Fibroblast of villous mesenchyme (primary cell): Measurements from ENCODE around the gene IPO7. TPM values are rescaled to one million over a fixed set of nuclear protein-coding genes. Genes with fewer than 3 reads are reported as not detected.
A peak's percentile ranks its signal among the peaks of the same experiment; 100 is the strongest.
"Not testable (repeated sequence)": the region's sequence is repeated elsewhere in the genome, so short reads cannot be mapped to it uniquely, and the experiment has no call there.

Source experiments
- DNase-seq: peaks from one replicate; pipeline ENCODE4 v3.0.0-alpha.2; 2010; ENCODE audit warnings: low read depth
- H3K4me3 ChIP-seq: 2 replicates; pipeline ENCODE4 v1.5.1; 2011; ENCODE audit warnings: low read depth, mild to moderate bottlenecking, low read length
- total RNA-seq: library from RNA; depleted of rRNA; stranded (reverse); fragments of >200 nt; gene quantifications from 2 replicates; pipeline ENCODE4 v1.2.3, GENCODE V29; 2012
- TF ChIP-seq, protein P1 (sequence below): IDR thresholded peaks from 2 replicates; pipeline ENCODE4 v1.5.1; 2012; ENCODE audit warnings: low read depth, mild to moderate bottlenecking, low read length; ENCODE audit not compliant: insufficient read depth

IPO7 gene
- total RNA-seq, 1 donor: 184 TPM

DNA sequence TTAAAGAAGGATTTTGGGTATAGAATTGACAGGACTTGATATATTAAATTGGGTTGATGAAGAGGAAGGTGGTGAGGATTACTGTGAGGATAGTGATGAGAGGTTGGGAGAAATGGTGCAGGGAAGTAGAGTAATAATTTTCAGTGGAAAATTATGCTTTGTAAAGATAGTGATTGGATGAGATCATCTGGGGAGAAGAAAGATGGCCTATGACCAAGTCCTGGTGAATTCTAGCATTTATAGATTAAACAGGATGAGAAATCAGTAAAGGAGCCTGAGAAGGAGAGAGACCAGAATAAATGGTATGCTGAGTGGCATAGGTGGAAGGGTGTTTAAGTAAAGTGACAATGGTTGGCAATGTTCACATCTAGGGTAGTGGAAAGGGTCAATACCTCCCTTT, 15.0 kb downstream of the IPO7 start:
- DNase-seq: no peak
- TF ChIP-seq, protein P1, sequence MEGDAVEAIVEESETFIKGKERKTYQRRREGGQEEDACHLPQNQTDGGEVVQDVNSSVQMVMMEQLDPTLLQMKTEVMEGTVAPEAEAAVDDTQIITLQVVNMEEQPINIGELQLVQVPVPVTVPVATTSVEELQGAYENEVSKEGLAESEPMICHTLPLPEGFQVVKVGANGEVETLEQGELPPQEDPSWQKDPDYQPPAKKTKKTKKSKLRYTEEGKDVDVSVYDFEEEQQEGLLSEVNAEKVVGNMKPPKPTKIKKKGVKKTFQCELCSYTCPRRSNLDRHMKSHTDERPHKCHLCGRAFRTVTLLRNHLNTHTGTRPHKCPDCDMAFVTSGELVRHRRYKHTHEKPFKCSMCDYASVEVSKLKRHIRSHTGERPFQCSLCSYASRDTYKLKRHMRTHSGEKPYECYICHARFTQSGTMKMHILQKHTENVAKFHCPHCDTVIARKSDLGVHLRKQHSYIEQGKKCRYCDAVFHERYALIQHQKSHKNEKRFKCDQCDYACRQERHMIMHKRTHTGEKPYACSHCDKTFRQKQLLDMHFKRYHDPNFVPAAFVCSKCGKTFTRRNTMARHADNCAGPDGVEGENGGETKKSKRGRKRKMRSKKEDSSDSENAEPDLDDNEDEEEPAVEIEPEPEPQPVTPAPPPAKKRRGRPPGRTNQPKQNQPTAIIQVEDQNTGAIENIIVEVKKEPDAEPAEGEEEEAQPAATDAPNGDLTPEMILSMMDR: no peak
- H3K4me3 ChIP-seq: no peak overlapping the region

GRCh38 chr11:9401884-9402283, 17.4 kb downstream of the IPO7 start:
- not testable (repeated sequence) for H3K4me3 ChIP-seq, DNase-seq

GRCh38 chr11:9428706-9429105, 44.3 kb downstream of the IPO7 start:
- no peak for DNase-seq
- TF ChIP-seq, protein P1: no peak
- no peak overlapping the region for H3K4me3 ChIP-seq

DNA sequence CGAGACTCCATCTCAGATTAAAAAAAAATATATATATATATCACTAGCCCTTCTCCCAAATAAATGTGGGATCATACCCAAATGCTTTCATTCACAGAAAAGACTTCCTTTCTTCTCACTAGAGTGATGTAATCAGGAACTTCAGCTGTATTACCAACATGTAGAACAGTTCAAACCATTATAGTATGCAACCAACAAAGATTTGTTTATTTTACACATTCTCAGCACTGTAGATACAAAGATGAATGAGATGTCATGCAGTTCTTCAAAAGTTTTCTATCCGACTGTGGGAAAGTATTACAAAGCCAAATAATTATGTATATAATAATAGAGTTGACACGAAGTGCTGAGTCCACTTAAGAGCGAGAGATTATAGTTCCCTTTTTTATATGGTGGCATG, 54.2 kb downstream of the IPO7 start:
- DNase-seq: no peak
- no peak overlapping the region for H3K4me3 ChIP-seq
- TF ChIP-seq, protein P1: no peak

DNA sequence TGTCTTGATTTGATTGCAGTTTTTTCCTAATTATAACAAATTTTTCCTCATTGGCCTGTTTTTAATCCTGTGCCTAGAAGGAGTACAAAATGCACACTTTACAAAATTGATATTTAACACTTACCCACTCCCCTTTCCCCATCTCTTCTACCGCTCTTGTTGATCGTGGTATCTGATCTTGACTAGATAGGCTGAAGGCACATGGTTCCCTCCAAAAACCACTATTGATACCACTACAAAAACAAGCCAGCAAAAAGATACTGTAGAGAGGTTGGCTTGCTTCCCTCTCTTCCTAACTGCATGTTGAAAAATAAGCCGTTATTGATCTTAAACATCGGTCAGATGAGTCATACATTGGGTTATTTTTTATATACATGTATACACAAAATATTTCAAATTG, 61.8 kb downstream of the IPO7 start:
- H3K4me3 ChIP-seq: no peak overlapping the region
- TF ChIP-seq, protein P1: no peak
- no peak for DNase-seq

DNA sequence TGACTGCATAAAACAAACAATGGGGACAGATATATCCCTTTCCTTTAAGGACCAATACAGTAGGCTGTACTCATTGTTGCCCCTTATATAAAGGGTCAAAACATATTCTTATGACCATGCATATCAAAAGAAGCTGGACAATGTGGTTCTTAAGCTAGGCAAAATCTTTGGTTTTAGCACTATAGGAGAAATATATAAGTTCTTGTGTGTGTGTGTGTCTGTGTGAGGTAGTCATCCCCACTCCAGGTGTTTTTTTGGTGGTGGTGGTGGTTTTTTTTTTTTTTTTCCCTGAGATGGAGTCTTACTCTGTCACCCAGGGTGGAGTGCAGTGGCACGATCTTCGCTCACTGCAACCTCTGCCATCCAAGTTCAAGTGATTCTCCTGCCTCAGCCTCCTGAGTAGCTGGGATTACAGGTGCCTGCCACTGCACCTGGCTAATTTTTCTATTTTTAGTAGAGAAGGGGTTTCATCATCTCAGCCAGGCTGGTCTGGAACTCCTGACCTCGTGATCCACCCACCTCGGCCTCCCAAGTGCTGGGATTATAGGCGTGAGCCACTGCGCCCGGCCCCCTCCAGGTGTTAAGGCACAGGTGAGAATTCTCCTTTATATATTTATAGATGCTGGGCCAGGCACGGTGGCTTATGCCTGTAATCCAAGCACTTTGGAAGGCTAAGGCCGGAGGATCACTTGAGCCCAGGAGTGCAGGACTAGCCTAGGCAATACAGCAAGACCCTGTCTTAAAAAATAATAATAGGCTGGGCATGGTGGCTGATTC, 64.3 kb downstream of the IPO7 start:
- DNase-seq: no peak
- no peak overlapping the region for H3K4me3 ChIP-seq
- TF ChIP-seq, protein P1: no peak

GRCh38 chr11:9452023-9452422, 67.6 kb downstream of the IPO7 start:
- H3K4me3 ChIP-seq: not testable (repeated sequence)
- peak; percentile 56 for DNase-seq

GRCh38 chr11:9455722-9456121, 71.3 kb downstream of the IPO7 start:
- no peak overlapping the region for H3K4me3 ChIP-seq
- TF ChIP-seq, protein P1: no peak
- no peak for DNase-seq
